ENCODE results near the gene LRMDA.

LRMDA gene

GRCh38 chr10:75664968-75665367 is 233.5 kb downstream of the LRMDA start:
- DNase-seq (ENCODE audit: low read depth in 2 of 2), result no peak

GRCh38 chr10:75665707-75666106 is 234.3 kb downstream of the LRMDA start:
- DNase-seq (ENCODE audit: low read depth in 2 of 2), result no peak

GRCh38 chr10:75672111-75672671 is 240.8 kb downstream of the LRMDA start:
- DNase-seq (ENCODE audit: low read depth in 2 of 2), result no peak

- no peak for DNase-seq (ENCODE audit: low read depth in 2 of 2)
Observed at GRCh38 chr10:75672842-75673241, 241.4 kb downstream of the LRMDA start.

GRCh38 chr10:75677541-75677940 is 246.1 kb downstream of the LRMDA start:
- no peak for DNase-seq (ENCODE audit: low read depth in 2 of 2)

GRCh38 chr10:75678527-75678926 is 247.1 kb downstream of the LRMDA start:
- DNase-seq (ENCODE audit: low read depth in 2 of 2), result no peak

- DNase-seq (ENCODE audit: low read depth in 2 of 2), result no peak
Observed at GRCh38 chr10:75679536-75679935, 248.1 kb downstream of the LRMDA start.

- no peak for DNase-seq (ENCODE audit: low read depth in 2 of 2)
Observed at GRCh38 chr10:75681334-75681733, 249.9 kb downstream of the LRMDA start.

- no peak for DNase-seq (ENCODE audit: low read depth in 2 of 2)
Observed at GRCh38 chr10:75682649-75683557, 251.5 kb downstream of the LRMDA start.

- DNase-seq (ENCODE audit: low read depth in 2 of 2), result no peak
Observed at GRCh38 chr10:75685187-75685586, 253.8 kb downstream of the LRMDA start.

- DNase-seq (ENCODE audit: low read depth in 2 of 2), result no peak
Observed at GRCh38 chr10:75688506-75689300, 257.3 kb downstream of the LRMDA start.

GRCh38 chr10:75693489-75693888 is 262.1 kb downstream of the LRMDA start:
- DNase-seq (ENCODE audit: low read depth in 2 of 2), result no peak

- DNase-seq (ENCODE audit: low read depth in 2 of 2), result no peak
Observed at GRCh38 chr10:75694269-75694668, 262.8 kb downstream of the LRMDA start.

GRCh38 chr10:75694790-75695189 is 263.4 kb downstream of the LRMDA start:
- DNase-seq (ENCODE audit: low read depth in 2 of 2), result no peak

GRCh38 chr10:75695994-75696393 is 264.6 kb downstream of the LRMDA start:
- no peak for DNase-seq (ENCODE audit: low read depth in 2 of 2)

GRCh38 chr10:75696536-75696935 is 265.1 kb downstream of the LRMDA start:
- no peak for DNase-seq (ENCODE audit: low read depth in 2 of 2)

- no peak for DNase-seq (ENCODE audit: low read depth in 2 of 2)
Observed at GRCh38 chr10:75703191-75703854, 271.9 kb downstream of the LRMDA start.

- DNase-seq (ENCODE audit: low read depth in 2 of 2), result no peak
Observed at GRCh38 chr10:75705426-75705825, 274.0 kb downstream of the LRMDA start.

- DNase-seq (ENCODE audit: low read depth in 2 of 2), result no peak
Observed at GRCh38 chr10:75707080-75707840, 275.8 kb downstream of the LRMDA start.

- peak; percentile 5 to 19 for DNase-seq (ENCODE audit: low read depth in 2 of 2)
Observed at GRCh38 chr10:75708060-75708459, 276.6 kb downstream of the LRMDA start.

GRCh38 chr10:75709245-75709644 is 277.8 kb downstream of the LRMDA start:
- DNase-seq (ENCODE audit: low read depth in 2 of 2), result no peak
